ENCODE measurements around the gene ARHGAP24. TPM values are rescaled to one million over a fixed set of nuclear protein-coding genes. Genes with fewer than 3 reads are reported as not detected.

ARHGAP24 gene
- total and polyA plus RNA-seq, 4 donors = 10.0 to 79.4 (median 21.6) TPM

- no peak for DNase-seq
- no peak for ATAC-seq (ENCODE audit: insufficient read depth, low FRiP score)
- peak overlapping the region in 1 of 2 donors; percentile 91 for H3K9ac ChIP-seq (ENCODE audit: insufficient read depth in 1 of 2, low read length in 2 of 2)
Observed at GRCh38 chr4:85777908-85778631, 303.1 kb downstream of the ARHGAP24 start.

GRCh38 chr4:85778632-85779131 lies 303.7 kb downstream of the ARHGAP24 start:
- no peak for ATAC-seq (ENCODE audit: insufficient read depth, low FRiP score)
- Histone ChIP-seq H3K9me3 (ENCODE audit: control insufficient read depth in 4 of 4, insufficient read depth in 3 of 4, low read length in 3 of 4) (no peaks in the 10 kb centered on the region), H3K27me3 (ENCODE audit: control insufficient read depth in 3 of 3, insufficient read depth in 3 of 3, low read length in 2 of 3) (no peaks in the 10 kb centered on the region), H3K4me1 (ENCODE audit: control insufficient read depth in 5 of 5, insufficient read depth in 5 of 5, low read length in 5 of 5) (peaks cover 0 to 27% (median 10%) of the 10 kb centered on the region in 5 donors), H3K27ac (ENCODE audit: low read depth in 1 of 2, low read length in 1 of 2) (peak overlapping the region in 1 of 2 donors; percentile 68), H3K4me3 (no peak overlapping the region), H3K36me3 (ENCODE audit: control insufficient read depth in 4 of 4, insufficient read depth in 4 of 4, low read length in 4 of 4) (no peaks in the 10 kb centered on the region), H3K9ac (ENCODE audit: insufficient read depth in 1 of 2, low read length in 2 of 2) (peak overlapping the region in 1 of 2 donors; percentile 91)
- no peak for TF ChIP-seq CTCF (IDR thresholded peaks at IDR 0.05; ENCODE audit: control extremely low read depth, extremely low read depth)
- 63 to 68% methylated on average over 3 of the region's 3 CpGs for WGBS, 2 donors
- peak in 2 of 3 donors; percentile 69 to 79 for DNase-seq

More at GRCh38 chr4:85777908-85778631, 303.1 kb downstream of the ARHGAP24 start:
- H3K27ac ChIP-seq (ENCODE audit: low read depth in 1 of 2, low read length in 1 of 2) = peak overlapping the region in 1 of 2 donors; percentile 45
- peaks cover 0 to 27% (median 10%) of the 10 kb centered on the region in 5 donors for H3K4me1 ChIP-seq (ENCODE audit: control insufficient read depth in 5 of 5, insufficient read depth in 5 of 5, low read length in 5 of 5)
- WGBS, 2 donors = 50 to 54% methylated on average over 3 of the region's 3 CpGs
- no peaks in the 10 kb centered on the region for H3K9me3 ChIP-seq (ENCODE audit: control insufficient read depth in 4 of 4, insufficient read depth in 3 of 4, low read length in 3 of 4)
- H3K27me3 ChIP-seq (ENCODE audit: control insufficient read depth in 3 of 3, insufficient read depth in 3 of 3, low read length in 2 of 3) = no peaks in the 10 kb centered on the region
- H3K36me3 ChIP-seq (ENCODE audit: control insufficient read depth in 4 of 4, insufficient read depth in 4 of 4, low read length in 4 of 4) = no peaks in the 10 kb centered on the region
- no peak for TF ChIP-seq CTCF (IDR thresholded peaks at IDR 0.05; ENCODE audit: control extremely low read depth, extremely low read depth)
- H3K4me3 ChIP-seq = no peak overlapping the region

GRCh38 chr4:85779165-85779564 lies 304.2 kb downstream of the ARHGAP24 start:
- peak in 2 of 3 donors; percentile 31 to 59 for DNase-seq
- TF ChIP-seq CTCF (IDR thresholded peaks at IDR 0.05; ENCODE audit: control extremely low read depth, extremely low read depth) = no peak
- H3K4me3 ChIP-seq = no peak overlapping the region
- no peaks in the 10 kb centered on the region for H3K9me3 ChIP-seq (ENCODE audit: control insufficient read depth in 4 of 4, insufficient read depth in 3 of 4, low read length in 3 of 4)
- ATAC-seq (ENCODE audit: insufficient read depth, low FRiP score) = no peak
- peaks cover 0 to 30% (median 10%) of the 10 kb centered on the region in 5 donors for H3K4me1 ChIP-seq (ENCODE audit: control insufficient read depth in 5 of 5, insufficient read depth in 5 of 5, low read length in 5 of 5)
- no peaks in the 10 kb centered on the region for H3K36me3 ChIP-seq (ENCODE audit: control insufficient read depth in 4 of 4, insufficient read depth in 4 of 4, low read length in 4 of 4)
- peak overlapping the region in 1 of 2 donors; percentile 91 for H3K9ac ChIP-seq (ENCODE audit: insufficient read depth in 1 of 2, low read length in 2 of 2)
- H3K27ac ChIP-seq (ENCODE audit: low read depth in 1 of 2, low read length in 1 of 2) = peak overlapping the region in 1 of 2 donors; percentile 53
- no peaks in the 10 kb centered on the region for H3K27me3 ChIP-seq (ENCODE audit: control insufficient read depth in 3 of 3, insufficient read depth in 3 of 3, low read length in 2 of 3)

Measured in lung (tissue), 12 donors.